Measurements from ENCODE around the gene PLA2G2A. TPM values are rescaled to one million over a fixed set of nuclear protein-coding genes. Genes with fewer than 3 reads are reported as not detected.
"Not testable (repeated sequence)": the region's sequence is repeated elsewhere in the genome, so short reads cannot be mapped to it uniquely, and the experiment has no call there.

Gene PLA2G2A
- total and polyA plus RNA-seq, 2 of the 8 experiments (the other 6 are each of a cell fraction or from before 2014, with no cell fraction given), result 0.69 to 3.7 TPM

DNA sequence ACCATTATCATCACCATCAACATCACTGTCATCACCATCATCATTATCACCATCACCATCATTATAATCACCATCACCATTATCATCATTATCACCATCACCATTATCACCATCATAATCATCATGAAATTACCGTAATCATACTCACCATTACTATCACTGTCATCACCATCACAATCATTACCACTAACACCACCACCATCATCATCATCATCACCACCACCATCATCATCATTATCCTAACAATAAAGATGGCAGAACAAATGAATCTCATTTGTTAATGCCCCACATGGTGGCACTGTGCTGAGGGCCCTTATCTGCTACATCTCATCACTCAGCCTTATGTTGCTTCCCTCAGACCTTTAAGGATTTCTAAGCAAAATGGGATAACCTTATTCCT is 46.6 kb downstream of the PLA2G2A start:
- Histone ChIP-seq H2AK5ac (ENCODE audit: low read depth, low read length) (no peak overlapping the region), H3K14ac (ENCODE audit: insufficient read length) (no peak overlapping the region), H3K27me3 (replicated peaks in 1 of 4; ENCODE audit: control insufficient read depth in 3 of 4, extremely low read depth in 1 of 4, insufficient read depth in 3 of 4, low read length in 3 of 4) (no peaks in the 10 kb centered on the region), H2BK20ac (ENCODE audit: low read length) (no peak overlapping the region), H3K27ac (ENCODE audit: low read depth, low read length) (no peak overlapping the region), H3K4me1 (replicated peaks in 1 of 4; ENCODE audit: control insufficient read depth in 3 of 4, insufficient read depth in 4 of 4, low read length in 3 of 4) (no peaks in the 10 kb centered on the region), H3K79me1 (ENCODE audit: low read depth, low read length) (no peaks in the 10 kb centered on the region), H3K56ac (replicated peaks; ENCODE audit: insufficient read length, low read depth, low read length) (no peak overlapping the region), H3K4ac (replicated peaks; ENCODE audit: insufficient read length, low read depth, low read length) (no peak overlapping the region), H2BK15ac (ENCODE audit: low read length) (no peak overlapping the region), H3K4me3 (ENCODE audit: extremely low read depth in 1 of 4, insufficient read depth in 2 of 4, low read depth in 3 of 4, low read length in 4 of 4) (no peak overlapping the region), H3K23ac (ENCODE audit: insufficient read length) (no peak overlapping the region), H4K20me1 (replicated peaks in 1 of 2; ENCODE audit: control insufficient read depth in 1 of 2, insufficient read depth in 2 of 2, low read length in 2 of 2) (no peaks in the 10 kb centered on the region), H3K18ac (ENCODE audit: extremely low read depth, low read length) (no peak overlapping the region), H4K5ac (ENCODE audit: insufficient read length, low read depth, low read length) (no peak overlapping the region), H2BK120ac (replicated peaks; ENCODE audit: low read depth, low read length) (no peak overlapping the region), H2BK12ac (ENCODE audit: low read depth, low read length) (no peak overlapping the region), H3K9me3 (ENCODE audit: insufficient read depth in 2 of 2, low read depth in 1 of 2, low read length in 1 of 2) (peaks cover 28 to 31% of the 10 kb centered on the region in 2 experiments), H4K8ac (ENCODE audit: extremely low read depth, insufficient read depth, low read length) (no peak overlapping the region), H3K9ac (replicated peaks in 1 of 4; ENCODE audit: extremely low read depth in 1 of 4, low read depth in 3 of 4, low read length in 3 of 4) (no peak overlapping the region), H3K36me3 (ENCODE audit: control insufficient read depth in 2 of 4, insufficient read depth in 4 of 4, low read length in 3 of 4) (no peaks in the 10 kb centered on the region), H3K4me2 (ENCODE audit: insufficient read depth in 1 of 2, low read depth in 2 of 2, low read length in 2 of 2) (no peak overlapping the region), H4K91ac (replicated peaks; ENCODE audit: insufficient read length, low read length) (no peak overlapping the region), H2AFZ (ENCODE audit: low read length) (no peak overlapping the region), H2BK5ac (ENCODE audit: low read depth, low read length) (no peak overlapping the region), H3K23me2 (ENCODE audit: low read depth, low read length) (peaks cover 2% of the 10 kb centered on the region; the same call in 1 of the 2 replicates), H3K79me2 (ENCODE audit: control insufficient read depth in 1 of 2, insufficient read depth in 2 of 2, low read length in 2 of 2) (no peaks in the 10 kb centered on the region)
- WGBS, 2 experiments (ENCODE audit: extremely low coverage in 1 of 2, insufficient coverage in 1 of 2, insufficient read length in 1 of 2, insufficient replicate concordance in 2 of 2, low coverage in 1 of 2, low lambda C conversion rate in 2 of 2, missing lambda C conversion rate in 1 of 2), result 0% methylated on average over 1 of the region's 1 CpG; no CpG with 5 or more reads in 1 of the 2 experiments
- TF ChIP-seq JUND (IDR thresholded peaks at IDR 0.05; ENCODE audit: low read length) (no peak), SRF (IDR thresholded peaks at IDR 0.05; ENCODE audit: low read depth, low read length) (no peak), SUZ12 (IDR thresholded peaks at IDR 0.05; ENCODE audit: low read length) (no peak)
- POLR2A ChIA-PET (ENCODE audit: partially characterized antibody), result no interaction called here
- DNase-seq (ENCODE audit: low read depth in 1 of 2, low spot score in 2 of 2) (no peak), FAIRE-seq (no peak)
- CTCF ChIA-PET (ENCODE audit: partially characterized antibody), result no interaction called here

GRCh38 chr1:19927130-19927421 is 52.3 kb downstream of the PLA2G2A start:
- FAIRE-seq; DNase-seq (ENCODE audit: low read depth in 1 of 2, low spot score in 2 of 2); H3K4ac ChIP-seq (replicated peaks; ENCODE audit: insufficient read length, low read depth, low read length); H3K4me1 ChIP-seq (replicated peaks in 1 of 4; ENCODE audit: control insufficient read depth in 3 of 4, insufficient read depth in 4 of 4, low read length in 3 of 4); H3K23me2 ChIP-seq (ENCODE audit: low read depth, low read length); H3K9ac ChIP-seq (replicated peaks in 1 of 4; ENCODE audit: extremely low read depth in 1 of 4, low read depth in 3 of 4, low read length in 3 of 4); H3K14ac ChIP-seq (ENCODE audit: insufficient read length); H2BK120ac ChIP-seq (replicated peaks; ENCODE audit: low read depth, low read length); H3K79me1 ChIP-seq (ENCODE audit: low read depth, low read length); POLR2A ChIA-PET (ENCODE audit: partially characterized antibody); H3K79me2 ChIP-seq (ENCODE audit: control insufficient read depth in 1 of 2, insufficient read depth in 2 of 2, low read length in 2 of 2); H2BK20ac ChIP-seq (ENCODE audit: low read length); H3K18ac ChIP-seq (ENCODE audit: extremely low read depth, low read length); H4K5ac ChIP-seq (ENCODE audit: insufficient read length, low read depth, low read length); H3K36me3 ChIP-seq (ENCODE audit: control insufficient read depth in 2 of 4, insufficient read depth in 4 of 4, low read length in 3 of 4); H2BK12ac ChIP-seq (ENCODE audit: low read depth, low read length); H2AK5ac ChIP-seq (ENCODE audit: low read depth, low read length); H3K4me3 ChIP-seq (ENCODE audit: extremely low read depth in 1 of 4, insufficient read depth in 2 of 4, low read depth in 3 of 4, low read length in 4 of 4); H2AFZ ChIP-seq (ENCODE audit: low read length); H3K27me3 ChIP-seq (replicated peaks in 1 of 4; ENCODE audit: control insufficient read depth in 3 of 4, extremely low read depth in 1 of 4, insufficient read depth in 3 of 4, low read length in 3 of 4); H3K56ac ChIP-seq (replicated peaks; ENCODE audit: insufficient read length, low read depth, low read length); H4K8ac ChIP-seq (ENCODE audit: extremely low read depth, insufficient read depth, low read length); H4K91ac ChIP-seq (replicated peaks; ENCODE audit: insufficient read length, low read length); H3K27ac ChIP-seq (ENCODE audit: low read depth, low read length); H2BK15ac ChIP-seq (ENCODE audit: low read length); H4K20me1 ChIP-seq (replicated peaks in 1 of 2; ENCODE audit: control insufficient read depth in 1 of 2, insufficient read depth in 2 of 2, low read length in 2 of 2); H3K23ac ChIP-seq (ENCODE audit: insufficient read length); H3K4me2 ChIP-seq (ENCODE audit: insufficient read depth in 1 of 2, low read depth in 2 of 2, low read length in 2 of 2); H2BK5ac ChIP-seq (ENCODE audit: low read depth, low read length): not testable (repeated sequence)
- H3K9me3 ChIP-seq (ENCODE audit: insufficient read depth in 2 of 2, low read depth in 1 of 2, low read length in 1 of 2), result peaks cover 18 to 19% of the 10 kb centered on the region in 2 experiments
- 88% methylated on average over 3 of the region's 3 CpGs; no CpG with 5 or more reads in 1 of the 2 experiments for WGBS, 2 experiments (ENCODE audit: extremely low coverage in 1 of 2, insufficient coverage in 1 of 2, insufficient read length in 1 of 2, insufficient replicate concordance in 2 of 2, low coverage in 1 of 2, low lambda C conversion rate in 2 of 2, missing lambda C conversion rate in 1 of 2)
- CTCF ChIA-PET (ENCODE audit: partially characterized antibody), result interaction anchor here (1.3 to 2.0 kb wide), 2 partner anchors 224 to 226 kb away, joined by 4 read pairs; no protein-coding TSS in a partner anchor
